Fibroblast of the aortic adventitia (primary cell): ENCODE data around the gene DHRS12. TPM values are rescaled to one million over a fixed set of nuclear protein-coding genes. Genes with fewer than 3 reads are reported as not detected.

Experiments used
- DNase-seq: peaks from one replicate; pipeline ENCODE4 v3.0.0-alpha.2; 2010; ENCODE audit warnings: low read depth
- H3K4me3 ChIP-seq: 2 replicates; pipeline ENCODE4 v1.5.1; 2011; ENCODE audit warnings: low read depth, mild to moderate bottlenecking, control low read depth, low read length, moderate library complexity
- total RNA-seq: library from RNA; depleted of rRNA; stranded (reverse); fragments of >200 nt; gene quantifications from 2 replicates; pipeline ENCODE4 v1.2.3, GENCODE V29; 2012; ENCODE audit warnings: low replicate concordance
- TF ChIP-seq, protein P1 (sequence below): IDR thresholded peaks from 2 replicates; pipeline ENCODE4 v1.5.1; 2011; ENCODE audit warnings: mild to moderate bottlenecking, low read length, control low read depth, inconsistent platforms; ENCODE audit not compliant: insufficient read depth

The DHRS12 gene
- total RNA-seq, 1 donor: 3.8 TPM

DNA sequence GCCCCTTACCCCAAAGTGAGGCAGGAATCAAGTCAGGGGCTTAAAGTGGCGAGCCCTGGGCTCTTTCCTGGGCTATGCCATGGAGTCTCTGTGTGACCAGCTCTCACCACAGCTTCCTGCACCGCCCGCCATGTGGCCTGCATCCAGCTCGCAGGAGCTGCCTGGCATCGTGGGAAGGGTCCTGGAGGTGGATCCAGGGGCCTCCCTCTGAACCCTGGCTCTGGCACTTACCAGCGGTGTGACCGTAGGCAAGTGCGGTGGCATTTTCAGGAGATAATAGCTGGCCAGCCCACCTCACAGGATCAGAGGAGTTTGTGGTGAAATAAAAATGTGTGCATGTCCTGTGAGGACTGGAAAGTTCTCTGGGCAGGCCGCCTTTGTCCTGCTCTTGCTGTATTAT, 26.0 kb downstream of the DHRS12 start:
- no peak for DNase-seq
- TF ChIP-seq, protein P1, sequence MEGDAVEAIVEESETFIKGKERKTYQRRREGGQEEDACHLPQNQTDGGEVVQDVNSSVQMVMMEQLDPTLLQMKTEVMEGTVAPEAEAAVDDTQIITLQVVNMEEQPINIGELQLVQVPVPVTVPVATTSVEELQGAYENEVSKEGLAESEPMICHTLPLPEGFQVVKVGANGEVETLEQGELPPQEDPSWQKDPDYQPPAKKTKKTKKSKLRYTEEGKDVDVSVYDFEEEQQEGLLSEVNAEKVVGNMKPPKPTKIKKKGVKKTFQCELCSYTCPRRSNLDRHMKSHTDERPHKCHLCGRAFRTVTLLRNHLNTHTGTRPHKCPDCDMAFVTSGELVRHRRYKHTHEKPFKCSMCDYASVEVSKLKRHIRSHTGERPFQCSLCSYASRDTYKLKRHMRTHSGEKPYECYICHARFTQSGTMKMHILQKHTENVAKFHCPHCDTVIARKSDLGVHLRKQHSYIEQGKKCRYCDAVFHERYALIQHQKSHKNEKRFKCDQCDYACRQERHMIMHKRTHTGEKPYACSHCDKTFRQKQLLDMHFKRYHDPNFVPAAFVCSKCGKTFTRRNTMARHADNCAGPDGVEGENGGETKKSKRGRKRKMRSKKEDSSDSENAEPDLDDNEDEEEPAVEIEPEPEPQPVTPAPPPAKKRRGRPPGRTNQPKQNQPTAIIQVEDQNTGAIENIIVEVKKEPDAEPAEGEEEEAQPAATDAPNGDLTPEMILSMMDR: no peak
- H3K4me3 ChIP-seq: no peak overlapping the region

DNA sequence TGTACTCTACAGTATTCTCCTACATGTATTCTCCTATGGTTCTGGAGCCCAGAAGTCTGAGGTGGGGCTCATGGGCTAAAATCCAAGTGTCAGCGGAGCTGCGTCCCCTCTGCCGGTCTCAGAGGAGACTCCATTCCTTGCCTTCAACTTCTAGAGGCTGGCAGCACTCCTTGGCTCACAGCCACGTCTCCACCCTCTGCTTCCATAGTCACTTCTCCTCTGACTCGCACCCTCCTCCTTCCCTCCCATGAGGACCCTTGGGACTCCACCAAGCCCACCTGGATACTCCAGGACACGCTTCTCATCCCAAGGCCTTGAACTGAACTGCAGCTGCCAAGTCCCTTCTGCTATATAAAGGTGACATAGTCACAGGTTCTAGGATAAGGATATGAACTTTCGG, 27.8 kb downstream of the DHRS12 start:
- DNase-seq: no peak
- no peak overlapping the region for H3K4me3 ChIP-seq
- TF ChIP-seq, protein P1: no peak

DNA sequence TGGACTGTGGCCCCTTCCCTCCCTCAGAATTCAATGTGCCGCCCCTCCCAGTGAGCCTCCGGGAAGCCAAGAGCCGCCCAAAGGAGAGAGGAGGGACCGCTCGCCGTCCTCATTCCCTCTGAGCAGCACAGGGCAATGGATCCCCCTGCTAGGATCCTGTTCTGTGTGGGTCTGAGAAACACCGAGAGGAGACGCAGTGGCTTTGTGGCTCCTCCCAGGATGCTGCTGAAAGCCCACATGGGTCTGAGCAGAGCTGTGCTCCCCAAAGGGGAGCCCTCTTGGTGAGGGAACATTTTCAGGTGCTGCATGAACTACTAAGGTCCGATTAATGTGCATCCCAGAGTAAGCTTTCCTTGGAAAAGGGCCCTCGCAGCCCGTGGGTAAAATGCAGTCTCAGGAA, 30.4 kb downstream of the DHRS12 start:
- TF ChIP-seq, protein P1: no peak
- H3K4me3 ChIP-seq: no peak overlapping the region
- DNase-seq: no peak

DNA sequence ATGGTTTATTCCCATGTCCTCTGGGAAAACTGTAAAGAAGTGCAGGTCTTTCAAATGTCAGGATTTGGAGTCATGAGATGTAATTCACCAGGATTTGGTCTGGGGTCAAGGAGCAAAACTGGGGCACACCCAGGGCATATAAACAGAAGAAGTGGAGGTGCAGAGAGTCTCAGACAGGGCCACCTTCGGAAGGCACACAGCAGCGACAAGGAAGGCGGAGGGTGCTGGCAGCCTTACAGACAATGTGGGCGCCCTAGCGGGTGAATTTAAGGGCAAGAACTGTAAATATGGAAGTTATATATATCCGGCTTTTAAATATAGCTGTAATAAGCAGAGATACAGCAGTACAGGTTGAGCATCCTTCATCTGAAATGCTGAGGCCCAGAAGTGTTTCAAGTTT, 31.2 kb downstream of the DHRS12 start:
- no peak overlapping the region for H3K4me3 ChIP-seq
- TF ChIP-seq, protein P1: no peak
- no peak for DNase-seq

DNA sequence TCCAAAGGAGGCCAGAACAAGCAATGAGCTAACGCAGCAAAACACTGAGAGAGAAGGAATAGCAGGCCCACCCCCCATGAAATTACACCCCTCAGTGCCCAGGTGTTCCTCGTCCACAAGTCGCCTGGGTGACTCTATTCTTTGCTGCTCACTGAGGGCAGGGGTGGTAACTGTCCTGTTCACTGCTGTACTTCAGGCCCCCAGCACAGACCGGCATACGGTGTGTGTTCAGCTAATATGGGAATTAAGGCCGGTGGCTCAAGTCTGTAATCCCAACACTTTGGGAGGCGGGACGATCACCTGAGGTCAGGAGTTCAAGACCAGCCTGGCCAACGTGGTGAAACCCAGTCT, 31.9 kb downstream of the DHRS12 start:
- TF ChIP-seq, protein P1: no peak
- DNase-seq: no peak
- no peak overlapping the region for H3K4me3 ChIP-seq

DNA sequence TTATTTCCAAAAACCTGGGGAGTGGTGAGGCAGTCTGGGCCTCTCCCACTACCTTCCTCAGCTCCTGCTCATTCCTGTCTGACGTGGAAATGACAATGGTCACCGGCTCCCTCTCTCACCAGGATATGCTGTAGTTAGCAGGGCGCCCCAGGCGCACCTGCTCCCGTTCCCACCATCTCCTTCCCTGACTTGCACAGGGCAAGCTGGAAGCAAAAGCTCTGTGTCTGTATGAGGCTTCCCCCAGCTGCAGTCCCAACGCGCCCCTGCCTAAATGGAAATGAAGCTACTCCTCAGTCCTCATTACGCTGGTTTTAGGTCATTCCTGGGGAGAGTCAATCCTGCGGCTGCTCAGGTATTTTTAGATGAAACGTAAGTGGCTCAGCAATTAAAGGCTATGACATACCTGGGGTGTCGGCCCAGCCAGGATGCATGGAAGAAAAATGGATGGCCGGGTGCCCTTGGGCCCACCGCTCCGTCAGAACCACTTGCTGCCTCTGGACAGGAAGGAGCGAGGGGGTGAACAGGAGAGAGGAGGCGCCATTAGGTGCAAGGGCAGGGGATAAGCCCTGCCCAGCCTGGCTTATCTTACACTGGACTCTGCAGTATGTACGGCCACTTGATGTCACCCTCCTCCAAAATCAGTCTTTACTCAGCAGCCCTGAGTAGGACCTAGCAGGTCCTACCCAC, 32.4 kb downstream of the DHRS12 start:
- TF ChIP-seq, protein P1: no peak
- no peak for DNase-seq
- H3K4me3 ChIP-seq: no peak overlapping the region

DNA sequence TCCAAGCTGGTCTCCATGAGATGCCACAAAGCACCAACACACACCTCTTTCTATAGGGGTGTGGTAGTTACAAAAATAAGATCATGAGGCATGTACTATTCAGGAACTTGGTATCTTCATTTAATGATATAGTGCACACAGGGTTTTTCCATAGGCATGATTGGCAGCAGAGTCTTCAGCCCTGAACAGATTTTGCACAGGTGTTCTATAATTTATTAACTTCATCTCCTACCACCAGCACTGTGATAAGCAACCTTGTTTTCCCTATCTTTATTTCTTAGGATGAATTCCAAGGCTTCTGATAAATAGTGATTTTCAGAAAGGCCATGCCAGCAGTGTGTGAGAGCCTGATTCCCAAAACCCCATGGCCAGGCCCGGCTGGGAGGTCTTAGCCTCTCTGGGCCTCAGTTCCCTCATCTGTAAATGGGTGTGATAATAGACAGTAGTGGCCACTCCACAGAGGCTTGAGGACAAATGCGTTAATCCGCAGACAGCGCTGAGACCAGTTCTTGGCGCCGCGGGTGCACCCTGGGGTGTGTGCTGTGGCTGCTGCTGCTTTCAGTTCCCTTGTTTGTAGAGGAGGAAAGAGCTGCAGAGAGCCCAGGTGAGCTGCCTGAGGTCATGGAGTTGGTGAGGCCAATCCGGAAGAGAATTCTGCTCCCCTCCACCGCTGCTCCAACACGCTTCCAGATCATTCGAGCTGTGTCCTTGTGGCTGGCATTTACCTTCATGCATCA, 33.1 kb downstream of the DHRS12 start:
- TF ChIP-seq, protein P1: no peak
- no peak for DNase-seq
- H3K4me3 ChIP-seq: no peak overlapping the region
